HG03064 (cell line): ENCODE results near the gene NSUN6.

Experiments used
- ATAC-seq: cut with Tn5 transposase; IDR thresholded peaks from one replicate; pipeline ENCODE4 v1.9.1; 2021; ENCODE audit warnings: low read depth; ENCODE audit not compliant: unreplicated experiment

Gene NSUN6

DNA sequence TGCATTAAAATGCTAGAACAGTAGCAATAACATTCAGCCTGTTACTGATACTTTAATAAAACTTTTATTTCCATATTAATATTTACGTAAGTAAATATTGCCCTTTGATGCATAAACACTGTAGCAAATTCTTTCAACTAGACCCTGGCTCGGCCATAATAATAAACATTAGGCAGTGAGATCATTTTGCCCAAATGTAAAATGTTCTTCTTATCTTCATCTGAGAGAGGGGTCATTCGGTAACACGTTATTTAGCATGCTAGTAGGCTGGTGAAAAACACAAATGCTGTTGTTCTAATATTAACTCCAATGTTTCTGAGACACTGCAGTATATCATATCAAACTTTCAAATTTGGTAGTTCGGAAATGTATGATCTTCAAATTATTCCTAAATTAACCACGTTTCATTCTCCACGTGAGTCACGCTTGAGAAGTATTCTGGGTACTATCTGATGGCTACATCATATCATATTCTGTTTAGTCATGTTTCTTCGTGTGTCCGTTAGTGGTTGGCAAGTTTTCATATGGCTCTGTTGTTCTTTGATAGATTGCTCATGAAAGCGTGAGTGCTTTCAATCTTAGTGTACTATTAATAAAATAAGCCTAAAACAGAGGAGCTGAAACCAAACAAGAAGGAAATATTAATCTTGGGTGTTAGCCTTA lies 145.8 kb downstream of the NSUN6 start:
- no peak for ATAC-seq

DNA sequence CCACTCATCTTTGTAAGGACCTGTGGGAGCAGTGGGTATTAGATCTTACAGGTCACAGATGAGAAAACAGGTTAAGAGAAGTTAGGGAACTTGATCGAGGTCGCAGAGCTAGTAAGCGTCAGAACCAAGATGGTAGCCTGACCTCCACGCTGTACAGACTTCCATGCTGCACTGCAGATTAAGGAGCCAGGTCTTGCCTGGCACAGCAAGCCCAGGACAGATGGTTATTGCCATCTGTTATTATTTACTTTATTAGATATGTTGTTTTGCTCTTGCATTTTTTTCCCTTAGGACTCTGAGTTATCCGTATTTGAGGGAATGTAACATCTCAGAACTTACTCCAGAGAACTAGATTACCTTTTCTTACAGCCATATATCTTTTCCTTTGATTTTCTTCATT lies 147.2 kb downstream of the NSUN6 start:
- ATAC-seq: no peak

DNA sequence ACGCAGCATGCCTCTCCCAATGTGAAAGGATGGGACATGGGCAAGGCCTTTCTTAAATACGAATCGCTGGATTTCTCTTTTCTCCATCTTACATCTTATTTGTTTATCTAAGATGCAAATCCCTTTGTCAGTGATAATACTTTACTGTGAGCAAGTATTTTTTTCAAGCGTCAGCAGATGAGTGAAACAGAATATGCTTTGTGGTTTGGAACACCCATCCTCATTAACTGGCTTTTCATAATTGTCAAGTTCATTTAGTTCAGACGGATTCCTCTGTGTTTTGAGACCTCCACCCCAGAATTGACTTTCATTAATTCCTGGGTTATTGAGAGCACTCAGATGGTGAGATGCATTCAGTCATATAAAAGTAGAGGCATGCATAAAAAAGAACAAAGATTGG lies 149.8 kb downstream of the NSUN6 start:
- ATAC-seq: no peak

DNA sequence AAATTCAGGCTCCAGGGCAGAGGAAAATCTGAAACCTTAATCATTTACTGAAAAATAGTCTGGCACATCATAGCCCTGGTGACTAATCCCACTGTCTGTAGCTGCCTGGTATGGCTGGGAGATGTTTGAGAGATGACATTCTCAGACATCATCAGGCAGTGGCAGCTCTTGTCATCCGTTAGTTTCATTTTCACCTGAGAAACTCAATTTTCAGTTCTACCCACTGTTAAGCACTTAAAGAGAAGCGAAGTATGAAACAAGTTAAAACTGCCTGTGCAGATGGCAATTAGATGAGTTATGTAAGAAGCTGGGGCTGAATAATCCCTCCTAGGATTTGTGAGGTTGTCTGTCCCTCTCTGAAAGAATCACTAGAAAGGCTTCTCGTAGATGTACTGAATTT lies 150.2 kb downstream of the NSUN6 start:
- peak; percentile 82 for ATAC-seq

DNA sequence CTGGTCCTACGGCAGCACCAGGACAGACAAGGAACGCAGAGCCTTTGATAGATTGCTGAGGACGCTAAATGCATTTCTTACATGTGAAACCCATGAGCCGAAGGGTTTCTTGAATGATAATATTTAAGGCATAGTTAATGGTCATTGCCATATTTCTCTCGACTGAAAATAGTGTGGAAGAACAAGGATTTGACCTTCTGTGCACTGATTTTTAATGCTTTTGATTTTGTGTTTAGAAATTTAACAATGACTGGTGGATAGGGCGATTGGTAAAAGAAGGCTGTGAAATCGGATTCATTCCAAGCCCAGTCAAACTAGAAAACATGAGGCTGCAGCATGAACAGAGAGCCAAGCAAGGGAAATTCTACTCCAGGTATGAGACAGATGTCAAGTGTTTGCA lies 150.8 kb downstream of the NSUN6 start:
- no peak for ATAC-seq

DNA sequence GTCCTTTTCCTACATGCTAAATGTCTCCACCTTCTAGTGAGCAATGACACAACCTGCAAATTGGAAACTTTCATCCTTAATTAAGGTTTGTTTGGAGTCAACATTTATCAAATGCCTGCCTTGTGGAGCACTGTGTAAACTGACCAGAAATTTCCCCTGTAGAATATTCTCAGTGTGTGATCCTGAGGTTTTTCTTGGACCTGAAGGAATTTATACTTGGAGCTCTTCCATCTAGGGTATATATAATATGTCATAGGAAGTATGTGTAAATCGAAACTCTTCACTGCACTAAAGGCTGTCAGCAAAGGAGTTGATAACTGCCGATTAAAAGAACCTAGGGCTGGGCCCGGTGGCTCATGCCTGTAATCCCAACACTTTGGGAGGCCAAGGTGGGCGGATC lies 152.4 kb downstream of the NSUN6 start:
- ATAC-seq: no peak

DNA sequence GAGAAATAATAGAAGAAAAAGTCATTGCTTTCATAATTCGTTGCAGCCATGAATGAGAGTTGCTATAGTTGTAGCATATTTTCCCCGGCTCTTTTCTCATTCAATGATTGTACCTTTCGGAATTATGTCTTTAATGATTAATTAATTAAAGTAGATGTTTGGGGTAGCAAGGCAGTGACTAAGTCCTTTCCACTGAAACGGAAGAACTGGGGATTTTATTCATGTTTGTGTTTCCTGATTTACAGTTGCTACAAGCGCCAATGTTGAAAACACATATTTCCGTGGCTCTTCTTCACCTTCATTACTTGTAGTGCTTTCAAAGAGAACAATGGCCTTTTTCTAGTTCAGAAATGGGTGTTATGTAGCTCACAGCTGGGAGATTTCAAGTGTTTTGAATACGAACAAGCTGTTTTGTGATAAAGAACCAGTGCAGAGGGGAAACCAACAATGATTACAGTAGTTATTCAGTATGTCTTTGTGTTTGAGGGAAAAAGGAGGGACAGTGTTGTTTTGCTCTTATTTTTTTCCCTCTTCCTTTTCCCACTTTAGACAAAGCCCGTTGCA lies 153.5 kb downstream of the NSUN6 start:
- ATAC-seq: no peak
